ENCODE measurements around the gene NRN1L.

DNA sequence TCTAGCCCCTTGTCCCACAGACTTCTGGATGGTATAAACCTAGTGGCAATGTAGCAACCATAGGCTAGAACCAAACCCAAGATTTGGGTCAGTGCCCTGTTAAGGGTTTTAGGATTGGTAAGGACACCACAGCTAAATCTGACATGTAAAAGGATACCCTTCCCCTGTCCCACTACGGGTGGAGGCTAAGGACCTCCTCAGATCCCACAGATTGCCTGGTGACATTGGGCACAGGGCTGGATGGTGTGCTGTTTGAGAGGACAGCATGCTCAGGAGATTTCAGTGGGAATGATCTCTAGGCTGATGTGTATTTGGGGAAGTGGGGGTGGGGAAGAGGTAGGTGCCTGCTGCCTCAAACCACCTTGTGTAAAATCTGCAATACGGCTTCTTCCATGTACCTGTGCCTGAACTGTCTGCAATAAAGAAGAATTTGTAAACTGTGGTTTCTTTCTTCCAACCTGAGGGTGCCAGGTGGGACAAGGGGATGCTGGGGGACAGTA is 12.5 kb upstream of the NRN1L start:
- TF ChIP-seq, protein P1, sequence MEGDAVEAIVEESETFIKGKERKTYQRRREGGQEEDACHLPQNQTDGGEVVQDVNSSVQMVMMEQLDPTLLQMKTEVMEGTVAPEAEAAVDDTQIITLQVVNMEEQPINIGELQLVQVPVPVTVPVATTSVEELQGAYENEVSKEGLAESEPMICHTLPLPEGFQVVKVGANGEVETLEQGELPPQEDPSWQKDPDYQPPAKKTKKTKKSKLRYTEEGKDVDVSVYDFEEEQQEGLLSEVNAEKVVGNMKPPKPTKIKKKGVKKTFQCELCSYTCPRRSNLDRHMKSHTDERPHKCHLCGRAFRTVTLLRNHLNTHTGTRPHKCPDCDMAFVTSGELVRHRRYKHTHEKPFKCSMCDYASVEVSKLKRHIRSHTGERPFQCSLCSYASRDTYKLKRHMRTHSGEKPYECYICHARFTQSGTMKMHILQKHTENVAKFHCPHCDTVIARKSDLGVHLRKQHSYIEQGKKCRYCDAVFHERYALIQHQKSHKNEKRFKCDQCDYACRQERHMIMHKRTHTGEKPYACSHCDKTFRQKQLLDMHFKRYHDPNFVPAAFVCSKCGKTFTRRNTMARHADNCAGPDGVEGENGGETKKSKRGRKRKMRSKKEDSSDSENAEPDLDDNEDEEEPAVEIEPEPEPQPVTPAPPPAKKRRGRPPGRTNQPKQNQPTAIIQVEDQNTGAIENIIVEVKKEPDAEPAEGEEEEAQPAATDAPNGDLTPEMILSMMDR (IDR thresholded peaks at IDR 0.05; ENCODE audit: low read depth, low read length, poor library complexity, severe bottlenecking), result no peak
- no peak for TF ChIP-seq EZH2phosphoT487 (IDR thresholded peaks at IDR 0.05; ENCODE audit: borderline replicate concordance, low read length)

All from DOHH2 (cell line).